H1 (cell line): Measurements from ENCODE around the gene VSTM2B. TPM values are rescaled to one million over a fixed set of nuclear protein-coding genes. Genes with fewer than 3 reads are reported as not detected.

Experiments used
- CTCF ChIA-PET: fragments of 300-600 bp; sonication (Branson Sonifier 250); formaldehyde crosslinking; loops from one replicate; lab custom pipeline; 2021; ENCODE audit not compliant: partially characterized antibody; lab: Charles Lee
- POLR2A ChIA-PET: fragments of 300-600 bp; sonication (Branson Sonifier 250); formaldehyde crosslinking; loops from one replicate; lab custom pipeline; 2021; ENCODE audit warnings: inconsistent platforms; ENCODE audit not compliant: partially characterized antibody; lab: Charles Lee
- DNase-seq, 2 experiments: peaks; one replicate each; pipeline versions ENCODE4 v3.0.0 to v3.0.0-alpha.2; 2010 to 2022; ENCODE audit warnings: low spot score in 2 of 2, low read depth in 1 of 2, mixed read lengths in 1 of 2
- FAIRE-seq: peaks from 2 replicates; lab custom pipeline; 2011; peaks lifted over from hg19 to GRCh38; lab: Jason Lieb, UNC
- H2AFZ ChIP-seq: 2 replicates; pipeline ENCODE4 v1.8.1; 2012; ENCODE audit warnings: low read length, inconsistent platforms
- H2AK5ac ChIP-seq: 2 replicates; pipeline ENCODE4 v1.6.1; 2013; ENCODE audit warnings: low read depth, low read length
- H2BK120ac ChIP-seq: replicated peaks from 2 replicates; pipeline ENCODE3; 2013; ENCODE audit warnings: low read depth, low read length, inconsistent platforms
- H2BK12ac ChIP-seq: 2 replicates; pipeline ENCODE4 v1.6.1; 2013; ENCODE audit warnings: low read depth, low read length
- H2BK15ac ChIP-seq: 2 replicates; pipeline ENCODE4 v1.6.1; 2013; ENCODE audit warnings: low read length
- H2BK20ac ChIP-seq: 2 replicates; pipeline ENCODE4 v1.6.1; 2013; ENCODE audit warnings: low read length
- H2BK5ac ChIP-seq: 2 replicates; pipeline ENCODE4 v1.6.1; 2013; ENCODE audit warnings: low read depth, low read length
- H3K14ac ChIP-seq: 2 replicates; pipeline ENCODE4 v1.6.1; 2013; ENCODE audit warnings: inconsistent platforms; ENCODE audit not compliant: insufficient read length
- H3K18ac ChIP-seq: 2 replicates; pipeline ENCODE4 v1.6.1; 2013; ENCODE audit warnings: low read length; ENCODE audit errors: extremely low read depth
- H3K23ac ChIP-seq: 2 replicates; pipeline ENCODE4 v1.6.1; 2013; ENCODE audit warnings: inconsistent platforms; ENCODE audit not compliant: insufficient read length
- H3K23me2 ChIP-seq: 2 replicates; pipeline ENCODE4 v1.6.1; 2013; ENCODE audit warnings: low read depth, low read length
- H3K27ac ChIP-seq: 2 replicates; pipeline ENCODE4 v1.6.1; 2011; ENCODE audit warnings: low read depth, low read length, inconsistent platforms
- H3K27me3 ChIP-seq, 4 experiments: replicated peaks in 1 of 4; 1 replicate in 1 of 4; 2 replicates in 3 of 4; pipeline versions ENCODE4 v1.6.1 to v1.8.1; 2011 to 2013; ENCODE audit warnings: low read length in 3 of 4, mild to moderate bottlenecking in 3 of 4, inconsistent platforms in 2 of 4, mixed read lengths in 2 of 4, moderate library complexity in 1 of 4; ENCODE audit not compliant: control insufficient read depth in 3 of 4, insufficient read depth in 3 of 4; ENCODE audit errors: extremely low read depth in 1 of 4
- H3K36me3 ChIP-seq, 4 experiments: 2 replicates each; pipeline versions ENCODE4 v1.6.1 to v1.8.1; 2011 to 2013; ENCODE audit warnings: mild to moderate bottlenecking in 4 of 4, low read length in 3 of 4, moderate library complexity in 2 of 4, control low read depth in 1 of 4, inconsistent platforms in 1 of 4; ENCODE audit not compliant: insufficient read depth in 4 of 4, control insufficient read depth in 2 of 4
- H3K4ac ChIP-seq: replicated peaks from 2 replicates; pipeline ENCODE3; 2013; ENCODE audit warnings: low read length, low read depth, mixed read lengths, inconsistent platforms; ENCODE audit not compliant: insufficient read length
- H3K4me1 ChIP-seq, 4 experiments: replicated peaks in 1 of 4; 1 replicate in 1 of 4; 2 replicates in 3 of 4; pipeline versions ENCODE4 v1.6.1 to v1.8.1; 2011 to 2013; ENCODE audit warnings: low read length in 3 of 4, inconsistent platforms in 2 of 4, mixed read lengths in 1 of 4; ENCODE audit not compliant: insufficient read depth in 4 of 4, control insufficient read depth in 3 of 4
- H3K4me2 ChIP-seq, 2 experiments: 2 replicates each; pipeline versions ENCODE4 v1.6.1 to v1.8.1; 2011 to 2013; ENCODE audit warnings: low read depth in 2 of 2, low read length in 2 of 2, control low read depth in 1 of 2, inconsistent platforms in 1 of 2, mild to moderate bottlenecking in 1 of 2; ENCODE audit not compliant: insufficient read depth in 1 of 2
- H3K4me3 ChIP-seq, 4 experiments: fragments of 200-600, 300-600 bp in 1 of 4; sonication (generic), shearing (Covaris generic), sonication (Bioruptor Twin) in 1 of 4; 2 replicates each; pipeline versions ENCODE4 v1.5.1 to v1.8.1; 2011 to 2016; ENCODE audit warnings: low read length in 4 of 4, low read depth in 3 of 4, control low read depth in 2 of 4, inconsistent platforms in 2 of 4, mild to moderate bottlenecking in 2 of 4, mixed read lengths in 1 of 4, moderate library complexity in 1 of 4; ENCODE audit not compliant: insufficient read depth in 2 of 4; ENCODE audit errors: extremely low read depth in 1 of 4
- H3K56ac ChIP-seq: replicated peaks from 2 replicates; pipeline ENCODE3; 2013; ENCODE audit warnings: low read depth, mild to moderate bottlenecking, mixed read lengths, low read length, inconsistent platforms; ENCODE audit not compliant: insufficient read length
- H3K79me1 ChIP-seq: 2 replicates; pipeline ENCODE4 v1.6.1; 2013; ENCODE audit warnings: low read depth, low read length, control low read depth
- H3K79me2 ChIP-seq, 2 experiments: 2 replicates each; pipeline versions ENCODE4 v1.6.1 to v1.8.1; 2012 to 2013; ENCODE audit warnings: low read length in 2 of 2, mild to moderate bottlenecking in 2 of 2, inconsistent platforms in 1 of 2; ENCODE audit not compliant: insufficient read depth in 2 of 2, control insufficient read depth in 1 of 2
- H3K9ac ChIP-seq, 4 experiments: replicated peaks in 1 of 4; 1 replicate in 1 of 4; 2 replicates in 3 of 4; pipeline versions ENCODE4 v1.6.1 to v1.8.1; 2011 to 2013; ENCODE audit warnings: low read depth in 3 of 4, low read length in 3 of 4, control low read depth in 2 of 4, mild to moderate bottlenecking in 2 of 4, moderate library complexity in 2 of 4, inconsistent platforms in 1 of 4; ENCODE audit errors: extremely low read depth in 1 of 4
- H3K9me3 ChIP-seq, 2 experiments: 2 replicates each; pipeline versions ENCODE4 v1.6.1 to v1.8.1; 2012 to 2013; ENCODE audit warnings: mild to moderate bottlenecking in 2 of 2, moderate library complexity in 2 of 2, control low read depth in 1 of 2, inconsistent platforms in 1 of 2, low read depth in 1 of 2, low read length in 1 of 2, mixed read lengths in 1 of 2; ENCODE audit not compliant: insufficient read depth in 2 of 2
- H4K20me1 ChIP-seq, 2 experiments: replicated peaks in 1 of 2; 2 replicates each; pipeline versions ENCODE3 to v1.8.1; 2011 to 2013; ENCODE audit warnings: inconsistent platforms in 2 of 2, low read length in 2 of 2, mild to moderate bottlenecking in 1 of 2; ENCODE audit not compliant: insufficient read depth in 2 of 2, control insufficient read depth in 1 of 2
- H4K5ac ChIP-seq: 2 replicates; pipeline ENCODE4 v1.6.1; 2013; ENCODE audit warnings: low read length, low read depth, mixed read lengths, inconsistent platforms; ENCODE audit not compliant: insufficient read length
- H4K8ac ChIP-seq: 2 replicates; pipeline ENCODE4 v1.8.0; 2013; ENCODE audit warnings: mild to moderate bottlenecking, moderate library complexity, low read length, inconsistent platforms; ENCODE audit not compliant: insufficient read depth; ENCODE audit errors: extremely low read depth
- H4K91ac ChIP-seq: replicated peaks from 2 replicates; pipeline ENCODE3; 2013; ENCODE audit warnings: low read length, mixed read lengths, inconsistent platforms; ENCODE audit not compliant: insufficient read length
- BACH1 ChIP-seq: IDR thresholded peaks from 2 replicates; pipeline ENCODE4 v1.6.1; 2012; ENCODE audit warnings: low read length, improper control_type of control experiment
- KDM4A ChIP-seq: IDR thresholded peaks from one replicate; pipeline ENCODE4 v1.7.1; 2012; ENCODE audit warnings: low read depth, mild to moderate bottlenecking, moderate library complexity, low read length, inconsistent platforms; ENCODE audit not compliant: severe bottlenecking
- RFX5 ChIP-seq: IDR thresholded peaks from 2 replicates; pipeline ENCODE4 v1.6.1; 2011; ENCODE audit warnings: low read depth, low read length, improper control_type of control experiment, borderline replicate concordance
- RNF2 ChIP-seq: fragments of 200-900, 300-1000 bp; sonication (generic); IDR thresholded peaks from 2 replicates; pipeline ENCODE4 v1.7.1; 2016; ENCODE audit warnings: borderline replicate concordance, low read depth, mild to moderate bottlenecking, antibody characterized with exemption, low read length; ENCODE audit not compliant: poor library complexity, severe bottlenecking; ENCODE audit errors: missing control alignments
- SIN3A ChIP-seq, 2 experiments: IDR thresholded peaks in 1 of 2; conservative IDR thresholded peaks in 1 of 2; 2 replicates each; pipeline ENCODE4 v1.6.1; 2011 to 2012; ENCODE audit warnings: low read length in 2 of 2, improper control_type of control experiment in 1 of 2, low read depth in 1 of 2, mild to moderate bottlenecking in 1 of 2
- SP2 ChIP-seq: IDR thresholded peaks from 2 replicates; pipeline ENCODE4 v1.6.1; 2012; ENCODE audit warnings: mild to moderate bottlenecking, low read length, inconsistent platforms
- TEAD4 ChIP-seq: IDR thresholded peaks from 2 replicates; pipeline ENCODE4 v1.6.1; 2012; ENCODE audit warnings: low read depth, low read length, inconsistent platforms, mixed read lengths
- YY1 ChIP-seq: IDR thresholded peaks from 2 replicates; pipeline ENCODE4 v1.6.1; 2011; ENCODE audit warnings: low read depth, mild to moderate bottlenecking, low read length
- WGBS, 2 experiments: shearing (Covaris generic) in 1 of 2; methylation state at CpG; one replicate each; pipeline versions ENCODE4 v1.1.6 to v1.1.7; 2013 to 2015; ENCODE audit warnings: low lambda C conversion rate in 2 of 2, mixed read lengths in 2 of 2, inconsistent platforms in 1 of 2, low coverage in 1 of 2, missing lambda C conversion rate in 1 of 2; ENCODE audit not compliant: insufficient replicate concordance in 2 of 2, insufficient coverage in 1 of 2, insufficient read length in 1 of 2; ENCODE audit errors: extremely low coverage in 1 of 2, missing lambda C conversion rate in 1 of 2; 5-methylcytosine and 5-hydroxymethylcytosine counted together
- polyA plus RNA-seq, 7 experiments: library from polyadenylated mRNA; depleted of rRNA in 3 of 7; stranded (reverse) in 5 of 7; unstranded in 2 of 7; fragments of >200 nt in 5 of 7; fragments of 200-250 nt in 2 of 7; gene quantifications; 1 replicate in 5 of 7; 2 replicates in 1 of 7; 4 replicates in 1 of 7; pipeline versions ENCODE4 v1.2.1 to v1.2.3, GENCODE V29; 2011 to 2013; ENCODE audit warnings: missing spikeins in 2 of 7, mixed read lengths in 2 of 7
- total RNA-seq: library from RNA; stranded (reverse); fragmentation: NEBNext Ultra II Directional; extraction: Animal tissue kit (Norgen Biotek cat#: 25700); gene quantifications from 2 replicates; pipeline ENCODE4 v1.2.1, GENCODE V29; 2021
- TF ChIP-seq, protein P1 (sequence below), 3 experiments: IDR thresholded peaks; 1 replicate in 2 of 3; 2 replicates in 1 of 3; pipeline versions ENCODE4 v1.5.1 to v1.6.1; 2011; ENCODE audit warnings: low read length in 3 of 3, mild to moderate bottlenecking in 3 of 3, inconsistent platforms in 2 of 3, low read depth in 1 of 3, moderate library complexity in 1 of 3; ENCODE audit not compliant: insufficient read depth in 1 of 3; ENCODE audit errors: control extremely low read depth in 1 of 3
- TF ChIP-seq, protein P2 (sequence below): IDR thresholded peaks from 2 replicates; pipeline ENCODE4 v1.6.1; 2011; ENCODE audit warnings: low read depth, mild to moderate bottlenecking, low read length; ENCODE audit not compliant: insufficient read depth

VSTM2B gene
- total and polyA plus RNA-seq, 2 of the 8 experiments (the other 6 are each of a cell fraction or from before 2014, with no cell fraction given) = 0.82 to 1.5 TPM

DNA sequence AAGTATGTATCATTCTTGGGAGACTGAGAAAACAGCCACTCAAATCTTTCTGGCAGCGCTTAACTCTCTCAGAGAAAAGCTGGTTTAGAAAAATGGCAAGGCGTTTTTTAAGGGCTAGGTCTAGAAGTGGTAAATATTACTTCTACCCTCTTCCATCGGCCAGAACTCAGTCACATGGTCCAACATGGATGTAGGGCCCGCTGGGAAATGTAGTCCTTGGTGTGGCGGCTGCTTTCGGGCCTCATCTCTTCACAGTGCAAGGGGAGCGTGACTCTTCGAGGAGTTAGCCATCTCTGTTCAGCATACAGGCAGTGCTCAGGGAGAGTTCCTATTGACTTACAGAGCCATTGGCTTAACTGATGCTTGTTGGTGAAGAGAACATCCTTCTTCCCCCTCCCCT is 6.3 kb downstream of the VSTM2B start:
- DNase-seq = peak in 1 of 2 experiments; percentile 44
- CTCF ChIA-PET = interaction anchor here (1.5 to 3.6 kb wide), 4 partner anchors 8 to 66 kb away, joined by 4 to 10 read pairs (median 6); no protein-coding TSS in a partner anchor
- TF ChIP-seq KDM4A = no peak
- peak; percentile 62; the same call in 1 of the 2 replicates for TF ChIP-seq YY1
- no peak for TF ChIP-seq BACH1
- TF ChIP-seq, protein P1, sequence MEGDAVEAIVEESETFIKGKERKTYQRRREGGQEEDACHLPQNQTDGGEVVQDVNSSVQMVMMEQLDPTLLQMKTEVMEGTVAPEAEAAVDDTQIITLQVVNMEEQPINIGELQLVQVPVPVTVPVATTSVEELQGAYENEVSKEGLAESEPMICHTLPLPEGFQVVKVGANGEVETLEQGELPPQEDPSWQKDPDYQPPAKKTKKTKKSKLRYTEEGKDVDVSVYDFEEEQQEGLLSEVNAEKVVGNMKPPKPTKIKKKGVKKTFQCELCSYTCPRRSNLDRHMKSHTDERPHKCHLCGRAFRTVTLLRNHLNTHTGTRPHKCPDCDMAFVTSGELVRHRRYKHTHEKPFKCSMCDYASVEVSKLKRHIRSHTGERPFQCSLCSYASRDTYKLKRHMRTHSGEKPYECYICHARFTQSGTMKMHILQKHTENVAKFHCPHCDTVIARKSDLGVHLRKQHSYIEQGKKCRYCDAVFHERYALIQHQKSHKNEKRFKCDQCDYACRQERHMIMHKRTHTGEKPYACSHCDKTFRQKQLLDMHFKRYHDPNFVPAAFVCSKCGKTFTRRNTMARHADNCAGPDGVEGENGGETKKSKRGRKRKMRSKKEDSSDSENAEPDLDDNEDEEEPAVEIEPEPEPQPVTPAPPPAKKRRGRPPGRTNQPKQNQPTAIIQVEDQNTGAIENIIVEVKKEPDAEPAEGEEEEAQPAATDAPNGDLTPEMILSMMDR (IDR thresholded peaks at IDR 0.05; ENCODE audit: control extremely low read depth in 1 of 3, insufficient read depth in 1 of 3, low read depth in 1 of 3, low read length in 3 of 3) = no peak
- TF ChIP-seq TEAD4 = no peak
- TF ChIP-seq SP2 = no peak
- no peak for TF ChIP-seq SIN3A (conservative IDR thresholded peaks at IDR 0.05 in 1 of 2, IDR thresholded peaks at IDR 0.05 in 1 of 2; ENCODE audit: low read depth in 1 of 2, low read length in 2 of 2)
- TF ChIP-seq, protein P2, sequence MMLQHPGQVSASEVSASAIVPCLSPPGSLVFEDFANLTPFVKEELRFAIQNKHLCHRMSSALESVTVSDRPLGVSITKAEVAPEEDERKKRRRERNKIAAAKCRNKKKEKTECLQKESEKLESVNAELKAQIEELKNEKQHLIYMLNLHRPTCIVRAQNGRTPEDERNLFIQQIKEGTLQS = peak; percentile 63; the same call in 1 of the 2 replicates
- TF ChIP-seq RFX5 = no peak
- no peak for TF ChIP-seq RNF2

More for the DNA sequence above, 6.3 kb downstream of the VSTM2B start:
- no peak overlapping the region for H2BK5ac ChIP-seq
- no peak overlapping the region for H3K4me2 ChIP-seq
- H4K91ac ChIP-seq = no peak overlapping the region
- peaks cover 31 to 50% (median 45%) of the 10 kb centered on the region in 4 experiments for H3K27me3 ChIP-seq
- H2AFZ ChIP-seq = no peak overlapping the region
- POLR2A ChIA-PET = no interaction called here
- H2BK12ac ChIP-seq = no peak overlapping the region
- H2BK120ac ChIP-seq = no peak overlapping the region
- no peak overlapping the region for H4K5ac ChIP-seq
- no peak overlapping the region for H2BK15ac ChIP-seq
- no peak overlapping the region for H3K23ac ChIP-seq
- no peak overlapping the region for H3K56ac ChIP-seq
- peaks cover 21% of the 10 kb centered on the region; the same call in 1 of the 2 replicates for H3K23me2 ChIP-seq
- H3K14ac ChIP-seq = no peak overlapping the region
- whole genome bisulfite sequencing, 2 experiments = 78% methylated on average over 8 of the region's 8 CpGs; no CpG with 5 or more reads in 1 of the 2 experiments
- FAIRE-seq = no peak
- H3K27ac ChIP-seq = no peak overlapping the region
- no peaks in the 10 kb centered on the region; a peak in 1 of 4 replicates for H3K9me3 ChIP-seq
- no peak overlapping the region for H3K4me3 ChIP-seq
- H3K4ac ChIP-seq = no peak overlapping the region
- H3K9ac ChIP-seq = no peak overlapping the region
- H4K8ac ChIP-seq = no peak overlapping the region
- no peak overlapping the region for H2BK20ac ChIP-seq
- no peak overlapping the region for H3K18ac ChIP-seq
- no peaks in the 10 kb centered on the region for H3K79me2 ChIP-seq
- peaks cover 3 to 11% of the 10 kb centered on the region in 2 experiments for H4K20me1 ChIP-seq
- H3K79me1 ChIP-seq = no peaks in the 10 kb centered on the region
- H3K36me3 ChIP-seq = no peaks in the 10 kb centered on the region
- H3K4me1 ChIP-seq = peaks cover 0 to 30% (median 11%) of the 10 kb centered on the region in 4 experiments; a peak in 5 of 7 replicates
- H2AK5ac ChIP-seq = no peak overlapping the region
